Midbrain (tissue), 1 donor: ENCODE measurements around the gene ARL11.
A peak's percentile ranks its signal among the peaks of the same experiment; 100 is the strongest.
"Not testable (repeated sequence)": the region's sequence is repeated elsewhere in the genome, so short reads cannot be mapped to it uniquely, and the experiment has no call there.

ENCODE experiments used
- DNase-seq: peaks from one replicate; lab custom pipeline; 2025; lab: John Stamatoyannopoulos, UW

ARL11 gene

GRCh38 chr13:49627831-49628652 lies at the start of gene ARL11:
TSS of gene ARL11 (plus strand) at chr13:49628507. CDS start at chr13:49630448, 1,941 bp downstream.
- peak; percentile 14 for DNase-seq

- DNase-seq = no peak
Measured at GRCh38 chr13:49579501-49579900, 48.8 kb upstream of the ARL11 start.

- no peak for DNase-seq
Measured at GRCh38 chr13:49580980-49581680, 47.2 kb upstream of the ARL11 start.

GRCh38 chr13:49584771-49585182 lies 43.5 kb upstream of the ARL11 start:
- DNase-seq = peak; percentile 43

- peak; percentile 75 for DNase-seq
Measured at GRCh38 chr13:49585220-49586157, 42.8 kb upstream of the ARL11 start, which contains the start of gene RCBTB1. TSS of gene RCBTB1 (minus strand) at chr13:49585558. CDS start at chr13:49567279, 18,279 bp downstream.

GRCh38 chr13:49586717-49587116 lies 41.6 kb upstream of the ARL11 start:
- no peak for DNase-seq

GRCh38 chr13:49587311-49587847 lies 40.9 kb upstream of the ARL11 start:
- DNase-seq = no peak

GRCh38 chr13:49590714-49591113 lies 37.6 kb upstream of the ARL11 start:
- not testable (repeated sequence) for DNase-seq

- DNase-seq = not testable (repeated sequence)
Measured at GRCh38 chr13:49593876-49594275, 34.4 kb upstream of the ARL11 start.

- DNase-seq = no peak
Measured at GRCh38 chr13:49594576-49594975, 33.7 kb upstream of the ARL11 start.

- DNase-seq = no peak
Measured at GRCh38 chr13:49596221-49596620, 32.1 kb upstream of the ARL11 start.

- DNase-seq = no peak
Measured at GRCh38 chr13:49597043-49597641, 31.2 kb upstream of the ARL11 start.

GRCh38 chr13:49602005-49602404 lies 26.3 kb upstream of the ARL11 start:
- DNase-seq = no peak

- not testable (repeated sequence) for DNase-seq
Measured at GRCh38 chr13:49602615-49603014, 25.7 kb upstream of the ARL11 start.

- DNase-seq = no peak
Measured at GRCh38 chr13:49604570-49604969, 23.7 kb upstream of the ARL11 start.

- peak; percentile 92 for DNase-seq
Measured at GRCh38 chr13:49606747-49607648, 21.3 kb upstream of the ARL11 start.

GRCh38 chr13:49607761-49608160 lies 20.5 kb upstream of the ARL11 start:
- DNase-seq = no peak

- DNase-seq = no peak
Measured at GRCh38 chr13:49608651-49609331, 19.5 kb upstream of the ARL11 start.

- DNase-seq = no peak
Measured at GRCh38 chr13:49610176-49610575, 18.1 kb upstream of the ARL11 start.

GRCh38 chr13:49612042-49612441 lies 16.3 kb upstream of the ARL11 start:
- DNase-seq = not testable (repeated sequence)
